ENCODE results near the gene ZNF385B. TPM values are rescaled to one million over a fixed set of nuclear protein-coding genes. Genes with fewer than 3 reads are reported as not detected.

The ZNF385B gene
- total and polyA plus RNA-seq, 2 donors from 2014 or later: 5.9 to 10.9 TPM

DNA sequence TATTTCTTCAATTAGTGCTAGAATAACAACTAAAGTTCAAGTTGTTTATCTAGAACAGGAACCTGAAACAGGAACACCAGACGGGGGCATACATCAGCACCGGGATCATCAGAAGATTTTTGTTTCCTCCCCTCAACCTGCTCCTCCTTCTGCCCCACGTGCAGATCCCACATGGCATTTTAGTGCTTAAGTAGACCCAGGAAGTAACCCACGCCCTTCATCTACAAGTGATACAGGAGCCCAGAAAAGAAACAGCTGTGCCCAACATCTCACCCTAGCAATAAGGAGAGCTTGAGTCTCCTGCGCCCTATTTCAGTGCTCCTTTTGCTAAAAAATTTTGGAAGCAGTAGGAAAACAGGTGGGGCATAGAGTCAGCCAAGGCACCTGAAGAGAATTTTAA is 5.2 kb downstream of the ZNF385B start:
- no peak overlapping the region for H3K27ac ChIP-seq (ENCODE audit: low read depth in 2 of 2, low read length in 2 of 2)
- H3K4me3 ChIP-seq (ENCODE audit: low read length in 3 of 3): no peak overlapping the region
- peaks cover 11% of the 10 kb centered on the region for H3K27me3 ChIP-seq (ENCODE audit: control insufficient read depth, insufficient read depth, low read length)
- FAIRE-seq (no peak), DNase-seq (no peak)
- no peaks in the 10 kb centered on the region for H3K36me3 ChIP-seq (ENCODE audit: control insufficient read depth in 2 of 3, insufficient read depth in 3 of 3, low read length in 3 of 3)
- no peak overlapping the region for H3K9ac ChIP-seq (ENCODE audit: low read length in 3 of 3)
- peaks cover 0 to 4% (median 0%) of the 10 kb centered on the region in 3 donors for H3K4me1 ChIP-seq (ENCODE audit: control insufficient read depth in 2 of 3, insufficient read depth in 2 of 3, low read depth in 1 of 3, low read length in 3 of 3)
- TF ChIP-seq, protein P1, sequence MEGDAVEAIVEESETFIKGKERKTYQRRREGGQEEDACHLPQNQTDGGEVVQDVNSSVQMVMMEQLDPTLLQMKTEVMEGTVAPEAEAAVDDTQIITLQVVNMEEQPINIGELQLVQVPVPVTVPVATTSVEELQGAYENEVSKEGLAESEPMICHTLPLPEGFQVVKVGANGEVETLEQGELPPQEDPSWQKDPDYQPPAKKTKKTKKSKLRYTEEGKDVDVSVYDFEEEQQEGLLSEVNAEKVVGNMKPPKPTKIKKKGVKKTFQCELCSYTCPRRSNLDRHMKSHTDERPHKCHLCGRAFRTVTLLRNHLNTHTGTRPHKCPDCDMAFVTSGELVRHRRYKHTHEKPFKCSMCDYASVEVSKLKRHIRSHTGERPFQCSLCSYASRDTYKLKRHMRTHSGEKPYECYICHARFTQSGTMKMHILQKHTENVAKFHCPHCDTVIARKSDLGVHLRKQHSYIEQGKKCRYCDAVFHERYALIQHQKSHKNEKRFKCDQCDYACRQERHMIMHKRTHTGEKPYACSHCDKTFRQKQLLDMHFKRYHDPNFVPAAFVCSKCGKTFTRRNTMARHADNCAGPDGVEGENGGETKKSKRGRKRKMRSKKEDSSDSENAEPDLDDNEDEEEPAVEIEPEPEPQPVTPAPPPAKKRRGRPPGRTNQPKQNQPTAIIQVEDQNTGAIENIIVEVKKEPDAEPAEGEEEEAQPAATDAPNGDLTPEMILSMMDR (IDR thresholded peaks at IDR 0.05; ENCODE audit: borderline replicate concordance, extremely low read depth, insufficient read depth): no peak
- intact Hi-C loops (cut with DNase I): no loop called here
- no peaks in the 10 kb centered on the region for H3K9me3 ChIP-seq (ENCODE audit: control insufficient read depth in 2 of 3, insufficient read depth in 1 of 3, low read length in 3 of 3)

DNA sequence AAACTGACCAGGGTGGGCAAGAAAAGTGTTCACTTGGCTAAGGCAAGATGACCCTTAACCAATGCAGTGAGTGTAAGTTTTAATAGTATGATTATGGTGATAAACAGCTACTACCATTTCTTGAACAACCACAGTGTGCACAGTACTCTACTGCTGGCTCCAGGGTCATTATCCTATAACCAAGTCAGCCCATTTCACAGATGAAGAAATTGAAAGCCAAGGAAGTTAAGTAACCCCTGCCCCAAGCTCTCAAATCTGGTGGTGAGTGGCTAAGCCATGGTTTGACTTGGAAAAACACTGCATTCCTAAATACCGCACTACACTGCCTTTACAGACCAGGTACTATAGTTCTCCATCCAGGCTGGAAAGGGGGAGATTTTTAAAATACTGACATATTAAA is 5.7 kb downstream of the ZNF385B start:
- no peaks in the 10 kb centered on the region for H3K36me3 ChIP-seq (ENCODE audit: control insufficient read depth in 2 of 3, insufficient read depth in 3 of 3, low read length in 3 of 3)
- no peak for FAIRE-seq
- H3K4me3 ChIP-seq (ENCODE audit: low read length in 3 of 3): no peak overlapping the region
- TF ChIP-seq, protein P1 (IDR thresholded peaks at IDR 0.05; ENCODE audit: borderline replicate concordance, extremely low read depth, insufficient read depth): no peak
- peaks cover 0 to 4% (median 0%) of the 10 kb centered on the region in 3 donors for H3K4me1 ChIP-seq (ENCODE audit: control insufficient read depth in 2 of 3, insufficient read depth in 2 of 3, low read depth in 1 of 3, low read length in 3 of 3)
- H3K27me3 ChIP-seq (ENCODE audit: control insufficient read depth, insufficient read depth, low read length): peaks cover 11% of the 10 kb centered on the region
- no peak for DNase-seq
- no peak overlapping the region for H3K9ac ChIP-seq (ENCODE audit: low read length in 3 of 3)
- intact Hi-C loops (cut with DNase I): no loop called here
- H3K27ac ChIP-seq (ENCODE audit: low read depth in 2 of 2, low read length in 2 of 2): no peak overlapping the region
- no peaks in the 10 kb centered on the region for H3K9me3 ChIP-seq (ENCODE audit: control insufficient read depth in 2 of 3, insufficient read depth in 1 of 3, low read length in 3 of 3)

DNA sequence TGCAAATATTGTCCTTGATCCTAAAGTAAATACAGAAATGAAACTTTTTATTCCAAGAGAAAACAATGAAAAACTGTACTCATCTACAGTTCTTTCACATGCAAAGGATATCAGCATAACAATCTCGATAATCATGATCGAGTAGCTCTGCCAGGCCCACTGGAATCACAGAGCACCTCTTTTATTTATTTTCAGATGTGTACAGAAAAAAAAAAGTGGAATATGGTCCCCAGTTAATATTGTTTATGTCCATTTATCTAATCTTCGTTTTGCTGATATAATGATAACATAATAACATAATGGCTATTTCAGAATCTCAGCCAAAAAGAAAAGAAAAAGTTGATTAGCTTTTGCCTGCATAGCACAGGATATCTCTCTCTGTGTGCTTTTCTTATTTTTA is 6.5 kb downstream of the ZNF385B start:
- TF ChIP-seq, protein P1 (IDR thresholded peaks at IDR 0.05; ENCODE audit: borderline replicate concordance, extremely low read depth, insufficient read depth): no peak
- no peak for DNase-seq
- no peaks in the 10 kb centered on the region for H3K4me1 ChIP-seq (ENCODE audit: control insufficient read depth in 2 of 3, insufficient read depth in 2 of 3, low read depth in 1 of 3, low read length in 3 of 3)
- no peak for FAIRE-seq
- H3K36me3 ChIP-seq (ENCODE audit: control insufficient read depth in 2 of 3, insufficient read depth in 3 of 3, low read length in 3 of 3): no peaks in the 10 kb centered on the region
- intact Hi-C loops (cut with DNase I): no loop called here
- no peaks in the 10 kb centered on the region for H3K9me3 ChIP-seq (ENCODE audit: control insufficient read depth in 2 of 3, insufficient read depth in 1 of 3, low read length in 3 of 3)
- H3K27me3 ChIP-seq (ENCODE audit: control insufficient read depth, insufficient read depth, low read length): peaks cover 9% of the 10 kb centered on the region
- no peak overlapping the region for H3K9ac ChIP-seq (ENCODE audit: low read length in 3 of 3)
- H3K4me3 ChIP-seq (ENCODE audit: low read length in 3 of 3): no peak overlapping the region
- H3K27ac ChIP-seq (ENCODE audit: low read depth in 2 of 2, low read length in 2 of 2): no peak overlapping the region

DNA sequence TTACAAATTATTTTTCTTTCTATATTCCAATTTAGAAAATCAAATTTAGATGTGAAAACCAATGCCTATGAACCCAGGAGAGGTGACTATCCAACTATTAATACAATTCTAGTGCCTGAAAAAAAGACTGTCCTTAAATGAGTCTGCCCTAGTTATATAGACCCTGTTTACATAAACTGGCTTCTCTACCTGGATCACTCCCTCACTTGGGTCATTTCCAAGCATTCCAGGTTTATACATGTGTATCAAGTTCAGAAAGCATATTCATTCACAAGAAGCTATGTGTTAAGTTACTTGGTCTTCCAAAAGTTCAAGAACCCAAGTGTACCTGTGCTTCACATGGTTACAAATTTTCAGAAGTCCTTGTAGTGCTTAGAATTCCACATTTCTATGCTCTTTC is 8.3 kb downstream of the ZNF385B start:
- Histone ChIP-seq H3K27ac (ENCODE audit: low read depth in 2 of 2, low read length in 2 of 2) (no peak overlapping the region), H3K27me3 (ENCODE audit: control insufficient read depth, insufficient read depth, low read length) (peaks cover 2% of the 10 kb centered on the region), H3K4me1 (ENCODE audit: control insufficient read depth in 2 of 3, insufficient read depth in 2 of 3, low read depth in 1 of 3, low read length in 3 of 3) (no peaks in the 10 kb centered on the region), H3K4me3 (ENCODE audit: low read length in 3 of 3) (no peak overlapping the region), H3K9me3 (ENCODE audit: control insufficient read depth in 2 of 3, insufficient read depth in 1 of 3, low read length in 3 of 3) (no peaks in the 10 kb centered on the region), H3K36me3 (ENCODE audit: control insufficient read depth in 2 of 3, insufficient read depth in 3 of 3, low read length in 3 of 3) (no peaks in the 10 kb centered on the region), H3K9ac (ENCODE audit: low read length in 3 of 3) (no peak overlapping the region)
- no peak for FAIRE-seq
- intact Hi-C loops (cut with DNase I): no loop called here
- TF ChIP-seq, protein P1 (IDR thresholded peaks at IDR 0.05; ENCODE audit: borderline replicate concordance, extremely low read depth, insufficient read depth): no peak
- DNase-seq: no peak
